IMR-90 (cell line): Measurements from ENCODE around the gene DNM1. TPM values are rescaled to one million over a fixed set of nuclear protein-coding genes. Genes with fewer than 3 reads are reported as not detected.

ENCODE experiments used
- ATAC-seq: fragments of 200-7000 bp; cut with Tn5 transposase; 2 replicates; pipeline ENCODE4 v1.9.1; 2020; ENCODE audit warnings: low read depth, mild to moderate bottlenecking, moderate library complexity
- BruUV-seq: library from RNA; stranded (reverse); fragments of 400-500 nt; replicated peaks from 2 replicates; lab custom pipeline; 2021; lab: Mats Ljungman, UMichigan
- CTCF ChIA-PET: fragments of 300-600 bp; formaldehyde crosslinking; extraction: SDS; loops from one replicate; lab custom pipeline; 2021; ENCODE audit warnings: antibody characterized with exemption; lab: Yijun Ruan, JAX
- POLR2A ChIA-PET: fragments of 300-600 bp; sonication (Branson Sonifier 250); formaldehyde crosslinking; loops from one replicate; lab custom pipeline; 2022; ENCODE audit warnings: antibody characterized with exemption; ENCODE audit not compliant: unreplicated experiment; lab: Charles Lee
- DNase-seq: peaks from one replicate; pipeline ENCODE4 v3.0.0; 2013
- H2AFZ ChIP-seq: replicated peaks from 2 replicates; pipeline ENCODE3; 2013; ENCODE audit warnings: low read length, mild to moderate bottlenecking; ENCODE audit not compliant: poor library complexity
- H2AK5ac ChIP-seq: 2 replicates; pipeline ENCODE4 v1.6.1; 2013; ENCODE audit warnings: low read depth, low read length, inconsistent platforms
- H2AK9ac ChIP-seq: replicated peaks from 2 replicates; pipeline ENCODE3; 2013; ENCODE audit warnings: mild to moderate bottlenecking, low read depth, low read length, moderate library complexity; ENCODE audit not compliant: poor library complexity
- H2BK120ac ChIP-seq: 2 replicates; pipeline ENCODE4 v1.6.1; 2013; ENCODE audit warnings: low read depth, low read length, inconsistent platforms
- H2BK15ac ChIP-seq: 3 replicates; pipeline ENCODE4 v1.6.1; 2013; ENCODE audit warnings: low read depth, low read length, inconsistent platforms
- H2BK20ac ChIP-seq: 2 replicates; pipeline ENCODE4 v1.6.1; 2013; ENCODE audit warnings: low read depth, mild to moderate bottlenecking, inconsistent platforms, low read length, moderate library complexity
- H2BK5ac ChIP-seq: 2 replicates; pipeline ENCODE4 v1.6.1; 2013; ENCODE audit warnings: mild to moderate bottlenecking, low read depth, low read length, inconsistent platforms; ENCODE audit not compliant: poor library complexity, severe bottlenecking
- H3K14ac ChIP-seq: replicated peaks from 2 replicates; pipeline ENCODE4 v1.6.1; 2013; ENCODE audit warnings: low read depth, low read length, inconsistent platforms
- H3K18ac ChIP-seq: 2 replicates; pipeline ENCODE4 v1.6.1; 2013; ENCODE audit warnings: low read depth, low read length, control low read depth
- H3K23ac ChIP-seq: 2 replicates; pipeline ENCODE4 v1.6.1; 2013; ENCODE audit warnings: low read depth, low read length, inconsistent platforms
- H3K27ac ChIP-seq: 2 replicates; pipeline ENCODE4 v1.5.1; 2013; ENCODE audit warnings: mild to moderate bottlenecking, control low read depth, low read length; ENCODE audit not compliant: insufficient read depth
- H3K27me3 ChIP-seq: 2 replicates; pipeline ENCODE4 v1.6.1; 2013; ENCODE audit warnings: low read length; ENCODE audit not compliant: control insufficient read depth, insufficient read depth
- H3K36me3 ChIP-seq: 2 replicates; pipeline ENCODE4 v1.6.1; 2013; ENCODE audit warnings: low read length, mixed read lengths; ENCODE audit not compliant: control insufficient read depth, insufficient read depth
- H3K4ac ChIP-seq: 2 replicates; pipeline ENCODE4 v1.6.1; 2013; ENCODE audit warnings: low read depth, low read length, inconsistent platforms
- H3K4me1 ChIP-seq: 2 replicates; pipeline ENCODE4 v1.6.1; 2013; ENCODE audit warnings: low read length, mixed read lengths; ENCODE audit not compliant: control insufficient read depth, insufficient read depth
- H3K4me2 ChIP-seq: 2 replicates; pipeline ENCODE4 v1.6.1; 2013; ENCODE audit warnings: low read depth, mild to moderate bottlenecking, control low read depth, low read length, moderate library complexity
- H3K4me3 ChIP-seq: 2 replicates; pipeline ENCODE4 v1.5.1; 2013; ENCODE audit warnings: low read depth, mild to moderate bottlenecking, control low read depth, low read length, moderate library complexity; ENCODE audit not compliant: insufficient read depth
- H3K56ac ChIP-seq: 2 replicates; pipeline ENCODE4 v1.6.1; 2013; ENCODE audit warnings: low read length, inconsistent platforms; ENCODE audit not compliant: insufficient read depth; ENCODE audit errors: extremely low read depth
- H3K79me1 ChIP-seq, 2 experiments: 2 replicates each; pipeline ENCODE4 v1.6.1; 2013; ENCODE audit warnings: low read length in 2 of 2, inconsistent platforms in 1 of 2, low read depth in 1 of 2
- H3K9ac ChIP-seq: 2 replicates; pipeline ENCODE4 v1.6.1; 2013; ENCODE audit warnings: low read depth, low read length, control low read depth
- H3K9me1 ChIP-seq: 2 replicates; pipeline ENCODE4 v1.6.1; 2013; ENCODE audit warnings: low read length, inconsistent platforms; ENCODE audit not compliant: insufficient read depth
- H3K9me3 ChIP-seq: 2 replicates; pipeline ENCODE4 v1.6.1; 2013; ENCODE audit warnings: low read length; ENCODE audit not compliant: control insufficient read depth, insufficient read depth
- H4K20me1 ChIP-seq: 2 replicates; pipeline ENCODE4 v1.6.1; 2013; ENCODE audit warnings: low read length, inconsistent platforms; ENCODE audit not compliant: insufficient read depth
- H4K5ac ChIP-seq: 2 replicates; pipeline ENCODE4 v1.6.1; 2013; ENCODE audit warnings: mild to moderate bottlenecking, low read depth, low read length, control low read depth
- H4K8ac ChIP-seq, 2 experiments: 2 replicates each; pipeline ENCODE4 v1.6.1; 2013; ENCODE audit warnings: low read depth in 2 of 2, low read length in 2 of 2, control low read depth in 1 of 2, inconsistent platforms in 1 of 2
- H4K91ac ChIP-seq: 2 replicates; pipeline ENCODE4 v1.6.1; 2013; ENCODE audit warnings: low read depth, low read length, inconsistent platforms; ENCODE audit not compliant: insufficient read depth
- BHLHE40 ChIP-seq: fragments of 150-350 bp; IDR thresholded peaks from 2 replicates; pipeline ENCODE4 v1.6.1; 2016; ENCODE audit warnings: mild to moderate bottlenecking, low read depth, low read length
- FOS ChIP-seq: fragments of 150-350 bp; IDR thresholded peaks from 2 replicates; pipeline ENCODE4 v1.6.1; 2016; ENCODE audit warnings: low read depth, low read length
- MAFK ChIP-seq: IDR thresholded peaks from 2 replicates; pipeline ENCODE4 v1.6.1; 2012; ENCODE audit warnings: low read depth, low read length, improper control_type of control experiment
- MAZ ChIP-seq: IDR thresholded peaks from 2 replicates; pipeline ENCODE4 v1.6.1; 2012; ENCODE audit warnings: low read depth, mild to moderate bottlenecking, low read length, improper control_type of control experiment, moderate library complexity, borderline replicate concordance
- NFE2L2 ChIP-seq: fragments of 150-350 bp; IDR thresholded peaks from 2 replicates; pipeline ENCODE4 v1.6.1; 2016; ENCODE audit warnings: low read depth, mild to moderate bottlenecking, low read length
- POLR2A ChIP-seq: IDR thresholded peaks from 2 replicates; pipeline ENCODE4 v1.6.1; 2012; ENCODE audit warnings: mild to moderate bottlenecking, low read depth, low read length
- RCOR1 ChIP-seq: IDR thresholded peaks from 2 replicates; pipeline ENCODE4 v1.6.1; 2012; ENCODE audit warnings: mild to moderate bottlenecking, low read length, improper control_type of control experiment; ENCODE audit not compliant: insufficient replicate concordance
- RFX5 ChIP-seq: IDR thresholded peaks from 2 replicates; pipeline ENCODE4 v1.8.0; 2012; ENCODE audit warnings: low read depth, mild to moderate bottlenecking, low read length, moderate library complexity
- WGBS, 2 experiments: methylation state at CpG; one replicate each; pipeline versions ENCODE4 v1.1.5 to v1.1.7; 2013; ENCODE audit warnings: missing lambda C conversion rate in 2 of 2; ENCODE audit not compliant: insufficient read length in 1 of 2; ENCODE audit errors: extremely low coverage in 2 of 2; 5-methylcytosine and 5-hydroxymethylcytosine counted together
- dilution Hi-C: fragments of 300-500 bp; cut with HindIII; formaldehyde crosslinking; loops from one replicate; pipeline ENCODE4 v1.14.3; 2018; ENCODE audit warnings: low sequenced_read_pairs; ENCODE audit not compliant: unreplicated experiment
- in situ Hi-C: fragments of 300-500 bp; cut with MboI; formaldehyde crosslinking; loops from 3 replicates; pipeline ENCODE4 v1.14.3; 2019; ENCODE audit warnings: low sequenced_read_pairs, inconsistent platforms, mixed read lengths
- intact Hi-C: fragments of 100-400 bp; cut with micrococcal nuclease; formaldehyde crosslinking; loops from 2 replicates; pipeline ENCODE4 v1.10.0; 2022
- polyA plus RNA-seq, 3 experiments: library from polyadenylated mRNA; depleted of rRNA; stranded (reverse); fragments of >200 nt; gene quantifications; 2 replicates each; pipeline ENCODE4 v1.2.3, GENCODE V29; 2012; ENCODE audit warnings: low replicate concordance in 1 of 3
- total RNA-seq: library from RNA; depleted of rRNA; stranded (reverse); fragments of >200 nt; gene quantifications from 2 replicates; pipeline ENCODE4 v1.2.3, GENCODE V29; 2012
- TF ChIP-seq, protein P1 (sequence below): fragments of 150-350 bp; IDR thresholded peaks from 2 replicates; pipeline ENCODE4 v1.6.1; 2016; ENCODE audit warnings: low read depth, mild to moderate bottlenecking, low read length, moderate library complexity, borderline replicate concordance
- TF ChIP-seq, protein P2 (sequence below): fragments of 150-350 bp; IDR thresholded peaks from 2 replicates; pipeline ENCODE4 v1.6.1; 2017; ENCODE audit warnings: mild to moderate bottlenecking, antibody characterized with exemption, low read length, low read depth

The DNM1 gene
- total and polyA plus RNA-seq, 2 of the 4 experiments (the other 2 are of a cell fraction) = 13.6 to 17.7 TPM

DNA sequence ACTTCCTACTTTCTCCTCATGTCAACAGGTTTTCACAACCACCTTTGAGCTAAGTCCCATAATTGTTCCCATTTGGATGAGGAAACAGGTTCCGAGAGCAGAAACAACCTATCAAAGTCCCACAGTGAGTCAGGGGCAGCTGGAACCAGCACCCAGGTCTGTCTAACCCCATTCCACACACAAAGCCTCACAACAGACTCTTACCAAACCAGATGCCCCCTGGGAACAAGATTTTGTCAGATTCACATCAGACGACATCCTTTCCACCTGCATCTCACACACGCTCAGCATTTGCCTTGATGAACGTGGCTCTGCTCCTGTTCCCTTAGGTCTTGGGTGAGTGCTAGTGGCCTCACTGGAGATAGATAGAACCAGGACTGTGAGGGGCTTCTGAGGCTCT lies 89.9 kb downstream of the DNM1 start:
- no peak overlapping the region for H3K23ac ChIP-seq
- H2AK5ac ChIP-seq = no peak overlapping the region
- H4K20me1 ChIP-seq = no peaks in the 10 kb centered on the region
- H2BK120ac ChIP-seq = no peak overlapping the region
- no peak overlapping the region for H3K14ac ChIP-seq
- ATAC-seq = no peak
- H2BK15ac ChIP-seq = no peak overlapping the region
- H2AFZ ChIP-seq = no peak overlapping the region
- dilution Hi-C loops (no loop called here), in situ Hi-C loops (loop anchor here (10.0 kb wide), 1 partner anchor 262 kb away; the partner anchor contains the start of gene SPTAN1), intact Hi-C loops (no loop called here)
- no peak overlapping the region for H2BK20ac ChIP-seq
- no peaks in the 10 kb centered on the region for H3K27me3 ChIP-seq
- H2BK5ac ChIP-seq = no peak overlapping the region
- H3K56ac ChIP-seq = no peak overlapping the region
- H3K9ac ChIP-seq = no peak overlapping the region
- H2AK9ac ChIP-seq = no peak overlapping the region
- no peak for DNase-seq
- peaks cover 0 to 8% of the 10 kb centered on the region in 2 experiments; a peak in 1 of 4 replicates for H3K79me1 ChIP-seq
- no peak overlapping the region for H3K4ac ChIP-seq
- no CpG with 5 or more reads among the region's 4 CpGs for WGBS, 2 experiments
- H3K9me3 ChIP-seq = no peaks in the 10 kb centered on the region
- POLR2A ChIA-PET = no interaction called here
- peaks cover 10% of the 10 kb centered on the region; the same call in 1 of the 2 replicates for H3K36me3 ChIP-seq
- no TSS peak for BruUV-seq
- CTCF ChIA-PET = interaction anchor here (0.6 kb wide), 1 partner anchor 62 kb away, joined by 4 read pairs; no protein-coding TSS in a partner anchor
- H3K9me1 ChIP-seq = peaks cover 12% of the 10 kb centered on the region; the same call in 1 of the 2 replicates
- TF ChIP-seq POLR2A (no peak), RCOR1 (no peak), MAZ (no peak), BHLHE40 (no peak), FOS (no peak), NFE2L2 (no peak), MAFK (no peak), RFX5 (no peak)
- TF ChIP-seq, protein P1, sequence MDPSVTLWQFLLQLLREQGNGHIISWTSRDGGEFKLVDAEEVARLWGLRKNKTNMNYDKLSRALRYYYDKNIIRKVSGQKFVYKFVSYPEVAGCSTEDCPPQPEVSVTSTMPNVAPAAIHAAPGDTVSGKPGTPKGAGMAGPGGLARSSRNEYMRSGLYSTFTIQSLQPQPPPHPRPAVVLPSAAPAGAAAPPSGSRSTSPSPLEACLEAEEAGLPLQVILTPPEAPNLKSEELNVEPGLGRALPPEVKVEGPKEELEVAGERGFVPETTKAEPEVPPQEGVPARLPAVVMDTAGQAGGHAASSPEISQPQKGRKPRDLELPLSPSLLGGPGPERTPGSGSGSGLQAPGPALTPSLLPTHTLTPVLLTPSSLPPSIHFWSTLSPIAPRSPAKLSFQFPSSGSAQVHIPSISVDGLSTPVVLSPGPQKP = no peak
- TF ChIP-seq, protein P2, sequence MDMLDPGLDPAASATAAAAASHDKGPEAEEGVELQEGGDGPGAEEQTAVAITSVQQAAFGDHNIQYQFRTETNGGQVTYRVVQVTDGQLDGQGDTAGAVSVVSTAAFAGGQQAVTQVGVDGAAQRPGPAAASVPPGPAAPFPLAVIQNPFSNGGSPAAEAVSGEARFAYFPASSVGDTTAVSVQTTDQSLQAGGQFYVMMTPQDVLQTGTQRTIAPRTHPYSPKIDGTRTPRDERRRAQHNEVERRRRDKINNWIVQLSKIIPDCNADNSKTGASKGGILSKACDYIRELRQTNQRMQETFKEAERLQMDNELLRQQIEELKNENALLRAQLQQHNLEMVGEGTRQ = no peak
- no peak overlapping the region for H4K91ac ChIP-seq
- no peak overlapping the region for H3K18ac ChIP-seq
- peaks cover 5% of the 10 kb centered on the region for H3K4me1 ChIP-seq
- H4K5ac ChIP-seq = no peak overlapping the region
- no peak overlapping the region for H3K4me2 ChIP-seq
- H3K4me3 ChIP-seq = no peak overlapping the region
- no peak overlapping the region for H4K8ac ChIP-seq
- no peak overlapping the region for H3K27ac ChIP-seq
